Measurements from ENCODE around the gene COX20. TPM values are rescaled to one million over a fixed set of nuclear protein-coding genes. Genes with fewer than 3 reads are reported as not detected.
A peak's percentile ranks its signal among the peaks of the same experiment; 100 is the strongest.

The COX20 gene
- total RNA-seq, 1 experiment from 2014 or later: 50.0 TPM

DNA sequence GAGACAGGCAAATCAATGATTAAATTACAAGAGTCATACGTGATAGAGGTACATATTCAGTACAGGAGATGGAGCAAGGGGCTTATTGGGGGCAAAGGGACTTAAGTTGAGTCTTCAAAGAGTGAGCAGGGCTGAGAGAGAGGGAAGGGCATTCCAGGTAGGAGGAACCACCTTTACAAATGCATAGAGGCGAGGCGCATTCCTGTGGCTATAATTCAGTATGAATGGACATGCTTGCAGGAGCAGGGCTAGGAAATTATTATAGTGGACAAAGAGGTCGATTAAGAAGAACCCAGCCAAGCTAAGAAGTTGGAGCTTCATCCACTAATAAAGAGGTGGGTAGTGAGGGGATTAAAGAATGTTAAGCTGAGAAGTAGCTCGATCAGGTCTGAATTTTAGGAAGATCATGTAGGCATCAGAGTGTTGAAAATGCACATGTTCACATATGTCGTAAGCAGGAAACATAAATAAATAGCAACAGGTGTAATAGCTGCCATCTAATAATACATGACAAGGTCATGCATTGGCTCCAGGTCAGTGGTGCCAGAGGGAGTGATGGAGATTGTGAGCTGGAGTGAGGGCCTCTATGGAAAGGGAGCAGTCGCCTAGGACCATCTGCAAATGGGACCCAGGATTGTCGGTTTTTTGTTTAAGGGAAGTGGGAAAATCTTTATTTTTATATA, 40.9 kb downstream of the COX20 start:
- H3K27ac ChIP-seq (ENCODE audit: low read length): no peak overlapping the region
- H3K9ac ChIP-seq (ENCODE audit: low read length): no peak overlapping the region
- no peak overlapping the region for H2AFZ ChIP-seq (ENCODE audit: low read length)
- H3K36me3 ChIP-seq (ENCODE audit: low read depth, low read length): no peaks in the 10 kb centered on the region
- no peaks in the 10 kb centered on the region for H3K9me2 ChIP-seq (replicated peaks; ENCODE audit: low read length)
- no peak overlapping the region for H3K4me3 ChIP-seq (ENCODE audit: low read length)
- intact Hi-C loops (cut with micrococcal nuclease): no loop called here
- no peaks in the 10 kb centered on the region for H3K27me3 ChIP-seq (ENCODE audit: low read length)
- TF ChIP-seq EZH2phosphoT487 (IDR thresholded peaks at IDR 0.05; ENCODE audit: borderline replicate concordance, low read length) (no peak), EZH2 (IDR thresholded peaks at IDR 0.05; ENCODE audit: low read length, unreplicated experiment) (no peak)
- TF ChIP-seq, protein P1, sequence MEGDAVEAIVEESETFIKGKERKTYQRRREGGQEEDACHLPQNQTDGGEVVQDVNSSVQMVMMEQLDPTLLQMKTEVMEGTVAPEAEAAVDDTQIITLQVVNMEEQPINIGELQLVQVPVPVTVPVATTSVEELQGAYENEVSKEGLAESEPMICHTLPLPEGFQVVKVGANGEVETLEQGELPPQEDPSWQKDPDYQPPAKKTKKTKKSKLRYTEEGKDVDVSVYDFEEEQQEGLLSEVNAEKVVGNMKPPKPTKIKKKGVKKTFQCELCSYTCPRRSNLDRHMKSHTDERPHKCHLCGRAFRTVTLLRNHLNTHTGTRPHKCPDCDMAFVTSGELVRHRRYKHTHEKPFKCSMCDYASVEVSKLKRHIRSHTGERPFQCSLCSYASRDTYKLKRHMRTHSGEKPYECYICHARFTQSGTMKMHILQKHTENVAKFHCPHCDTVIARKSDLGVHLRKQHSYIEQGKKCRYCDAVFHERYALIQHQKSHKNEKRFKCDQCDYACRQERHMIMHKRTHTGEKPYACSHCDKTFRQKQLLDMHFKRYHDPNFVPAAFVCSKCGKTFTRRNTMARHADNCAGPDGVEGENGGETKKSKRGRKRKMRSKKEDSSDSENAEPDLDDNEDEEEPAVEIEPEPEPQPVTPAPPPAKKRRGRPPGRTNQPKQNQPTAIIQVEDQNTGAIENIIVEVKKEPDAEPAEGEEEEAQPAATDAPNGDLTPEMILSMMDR (conservative IDR thresholded peaks at IDR 0.05; ENCODE audit: low read depth, low read length): no peak
- ChIA-PET POLR2A (ENCODE audit: unreplicated experiment) (interaction anchor here (0.6 kb wide), 1 partner anchor 12 kb away, joined by 4 read pairs; the partner anchor contains the start of gene HNRNPU), CTCF (no interaction called here)
- no peaks in the 10 kb centered on the region for H3K79me2 ChIP-seq (ENCODE audit: low read length)
- no peaks in the 10 kb centered on the region for H3K9me3 ChIP-seq (ENCODE audit: low read length)
- BruUV-seq (replicated peaks): no TSS peak
- no peak overlapping the region for H3K4me2 ChIP-seq (ENCODE audit: low read length)
- ATAC-seq: peak; percentile 80
- DNase-seq: peak; percentile 57
- no peaks in the 10 kb centered on the region for H4K20me1 ChIP-seq (ENCODE audit: low read length)
- no peaks in the 10 kb centered on the region for H3F3A ChIP-seq (ENCODE audit: low read length, unreplicated experiment)
- peaks cover 7% of the 10 kb centered on the region; the same call in 1 of the 2 replicates for H3K4me1 ChIP-seq (ENCODE audit: insufficient read depth, low read length)

DNA sequence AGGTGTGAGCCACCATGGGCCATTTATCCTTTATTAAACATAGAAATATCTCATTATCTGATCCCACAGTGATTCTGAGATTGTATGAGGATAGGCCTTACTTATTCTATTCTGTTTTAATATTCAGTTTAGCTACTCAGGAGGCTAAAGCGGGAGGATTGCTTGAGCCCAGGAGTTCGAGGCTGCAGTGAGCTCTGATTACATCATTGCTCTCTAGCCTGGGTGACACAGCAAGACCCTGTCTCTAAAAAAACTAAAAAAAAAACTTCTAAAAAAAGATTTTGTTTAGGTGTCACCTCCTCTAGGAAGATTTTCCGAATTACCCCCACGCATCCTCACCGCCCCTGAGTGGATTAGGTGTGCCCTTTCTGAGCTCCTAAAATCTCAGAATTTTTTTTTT, 43.2 kb downstream of the COX20 start:
- no peaks in the 10 kb centered on the region for H3K9me3 ChIP-seq (ENCODE audit: low read length)
- H2AFZ ChIP-seq (ENCODE audit: low read length): no peak overlapping the region
- CTCF ChIA-PET: no interaction called here
- H3K4me3 ChIP-seq (ENCODE audit: low read length): no peak overlapping the region
- H3F3A ChIP-seq (ENCODE audit: low read length, unreplicated experiment): no peaks in the 10 kb centered on the region
- POLR2A ChIA-PET (ENCODE audit: unreplicated experiment): interaction anchor here (0.5 kb wide), 1 partner anchor 33 kb away, joined by 3 read pairs; no protein-coding TSS in a partner anchor
- peaks cover 7% of the 10 kb centered on the region; the same call in 1 of the 2 replicates for H3K4me1 ChIP-seq (ENCODE audit: insufficient read depth, low read length)
- no peaks in the 10 kb centered on the region for H3K9me2 ChIP-seq (replicated peaks; ENCODE audit: low read length)
- H3K4me2 ChIP-seq (ENCODE audit: low read length): no peak overlapping the region
- H3K27ac ChIP-seq (ENCODE audit: low read length): no peak overlapping the region
- no peaks in the 10 kb centered on the region for H3K79me2 ChIP-seq (ENCODE audit: low read length)
- H3K27me3 ChIP-seq (ENCODE audit: low read length): no peaks in the 10 kb centered on the region
- BruUV-seq (replicated peaks): no TSS peak
- DNase-seq (no peak), ATAC-seq (no peak)
- H4K20me1 ChIP-seq (ENCODE audit: low read length): no peaks in the 10 kb centered on the region
- intact Hi-C loops (cut with micrococcal nuclease): no loop called here
- H3K36me3 ChIP-seq (ENCODE audit: low read depth, low read length): no peaks in the 10 kb centered on the region
- TF ChIP-seq, protein P1 (conservative IDR thresholded peaks at IDR 0.05; ENCODE audit: low read depth, low read length): no peak
- TF ChIP-seq EZH2phosphoT487 (IDR thresholded peaks at IDR 0.05; ENCODE audit: borderline replicate concordance, low read length) (no peak), EZH2 (IDR thresholded peaks at IDR 0.05; ENCODE audit: low read length, unreplicated experiment) (no peak)
- no peak overlapping the region for H3K9ac ChIP-seq (ENCODE audit: low read length)

DNA sequence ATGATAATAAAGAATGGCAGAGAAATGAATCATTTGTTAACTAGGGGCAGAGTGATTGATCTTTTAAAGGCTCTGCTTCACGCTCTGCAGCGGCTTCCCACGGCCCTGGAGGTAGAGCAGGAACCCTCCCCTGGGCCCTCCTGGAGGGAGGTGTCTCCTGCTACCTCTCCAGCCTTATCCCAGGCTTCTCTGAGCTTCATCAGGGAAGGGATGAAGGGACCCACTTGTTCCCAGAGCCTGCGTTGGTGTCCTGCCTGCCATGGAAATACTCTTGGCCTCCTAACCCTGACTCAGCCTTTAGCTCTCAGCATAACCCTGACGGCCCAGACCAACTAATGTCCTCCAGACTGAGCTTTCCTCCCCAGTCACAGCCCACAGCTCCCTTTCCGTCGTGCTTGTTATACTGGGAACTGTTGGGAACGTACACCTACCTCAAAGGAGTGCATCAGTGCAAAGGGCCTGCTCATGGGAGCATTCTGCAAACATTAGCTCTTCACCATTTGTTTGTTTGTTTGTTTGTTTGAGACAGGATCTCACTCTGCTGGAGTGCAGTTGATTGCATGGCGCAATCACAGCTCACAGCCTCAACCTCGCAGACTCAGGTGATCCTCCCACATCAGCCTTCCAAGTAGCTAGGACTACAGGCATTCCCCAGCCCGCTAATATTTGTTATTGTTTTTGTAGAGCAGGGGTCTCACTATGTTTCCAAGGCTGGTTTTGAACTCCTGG, 46.3 kb downstream of the COX20 start:
- H3K9ac ChIP-seq (ENCODE audit: low read length): no peak overlapping the region
- BruUV-seq (replicated peaks): no TSS peak
- H3K4me3 ChIP-seq (ENCODE audit: low read length): no peak overlapping the region
- CTCF ChIA-PET: no interaction called here
- H2AFZ ChIP-seq (ENCODE audit: low read length): no peak overlapping the region
- H3K27ac ChIP-seq (ENCODE audit: low read length): no peak overlapping the region
- no peaks in the 10 kb centered on the region for H3K4me1 ChIP-seq (ENCODE audit: insufficient read depth, low read length)
- no peaks in the 10 kb centered on the region for H4K20me1 ChIP-seq (ENCODE audit: low read length)
- no peaks in the 10 kb centered on the region for H3K79me2 ChIP-seq (ENCODE audit: low read length)
- DNase-seq (no peak), ATAC-seq (no peak)
- TF ChIP-seq, protein P1 (conservative IDR thresholded peaks at IDR 0.05; ENCODE audit: low read depth, low read length): no peak
- TF ChIP-seq EZH2 (IDR thresholded peaks at IDR 0.05; ENCODE audit: low read length, unreplicated experiment): no peak
- no peak for TF ChIP-seq EZH2phosphoT487 (IDR thresholded peaks at IDR 0.05; ENCODE audit: borderline replicate concordance, low read length)
- intact Hi-C loops (cut with micrococcal nuclease): no loop called here
- no peak overlapping the region for H3K4me2 ChIP-seq (ENCODE audit: low read length)
- H3K9me2 ChIP-seq (replicated peaks; ENCODE audit: low read length): no peaks in the 10 kb centered on the region
- no peaks in the 10 kb centered on the region for H3F3A ChIP-seq (ENCODE audit: low read length, unreplicated experiment)
- no peaks in the 10 kb centered on the region for H3K36me3 ChIP-seq (ENCODE audit: low read depth, low read length)
- POLR2A ChIA-PET (ENCODE audit: unreplicated experiment): no interaction called here
- H3K27me3 ChIP-seq (ENCODE audit: low read length): no peaks in the 10 kb centered on the region
- H3K9me3 ChIP-seq (ENCODE audit: low read length): no peaks in the 10 kb centered on the region

All from PC-3 (cell line).